Activated naive CD8-positive, alpha-beta T cell (primary cell): ENCODE data around the gene NRG2.

Experiments used
- H3K27ac Mint-ChIP-seq: one replicate; pipeline ENCODE4 v1.8.0; 2021; ENCODE audit warnings: mixed read lengths
- H3K27me3 Mint-ChIP-seq: one replicate; pipeline ENCODE4 v1.8.0; 2021; ENCODE audit warnings: mixed read lengths
- H3K36me3 Mint-ChIP-seq: one replicate; pipeline ENCODE4 v1.8.0; 2021; ENCODE audit warnings: mixed read lengths
- H3K4me1 Mint-ChIP-seq: one replicate; pipeline ENCODE4 v1.8.0; 2021; ENCODE audit warnings: low read depth, mixed read lengths
- H3K4me3 Mint-ChIP-seq: one replicate; pipeline ENCODE4 v1.8.0; 2021; ENCODE audit warnings: mild to moderate bottlenecking, mixed read lengths
- H3K9me3 Mint-ChIP-seq: one replicate; pipeline ENCODE4 v1.8.0; 2021; ENCODE audit warnings: low read depth, mixed read lengths

NRG2 gene

DNA sequence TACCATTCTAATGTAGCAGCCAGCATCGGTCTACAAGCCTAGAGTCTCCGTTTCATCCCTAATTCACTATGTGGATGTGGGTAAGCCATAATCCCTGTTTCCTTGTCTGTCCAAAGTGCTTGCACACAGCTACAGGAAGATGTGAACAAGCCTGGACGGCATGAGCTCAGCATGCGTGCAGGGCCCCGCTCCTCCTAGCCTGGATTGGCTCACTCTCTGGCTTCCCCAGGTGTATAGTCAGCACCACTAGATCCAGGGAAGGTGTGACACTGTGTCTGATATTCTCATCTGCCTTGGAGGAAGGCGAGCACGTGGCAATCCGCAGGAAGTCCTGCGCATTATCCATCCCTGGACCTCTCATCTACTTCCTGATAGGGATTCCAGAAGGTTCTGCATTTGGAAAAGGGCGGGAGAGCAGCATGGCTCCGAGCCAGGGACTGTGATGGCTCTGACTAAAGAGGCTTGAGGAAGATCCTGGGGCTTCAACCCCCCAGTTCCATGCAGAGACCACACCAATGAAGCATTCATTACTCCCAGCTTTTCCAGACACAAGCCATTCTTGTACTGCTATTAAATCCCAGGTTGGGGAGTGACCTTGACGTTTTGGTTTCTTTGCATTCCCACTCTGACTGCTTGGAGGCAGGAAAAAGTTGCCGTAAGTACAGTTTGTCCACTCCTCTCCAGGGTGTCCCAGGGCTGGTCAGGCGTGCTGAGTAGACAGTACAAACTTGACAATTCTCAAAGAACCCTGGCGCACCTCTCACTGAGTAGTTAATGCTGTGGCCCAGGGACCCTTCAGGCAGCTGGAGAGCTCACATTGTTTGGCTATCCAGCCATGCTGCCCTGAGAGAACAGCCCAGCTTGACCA is 181.8 kb downstream of the NRG2 start:
- Mint-ChIP-seq H3K4me1 (no peaks in the 10 kb centered on the region), H3K27ac (no peak overlapping the region), H3K9me3 (no peaks in the 10 kb centered on the region), H3K4me3 (no peak overlapping the region), H3K27me3 (no peaks in the 10 kb centered on the region), H3K36me3 (no peaks in the 10 kb centered on the region)

DNA sequence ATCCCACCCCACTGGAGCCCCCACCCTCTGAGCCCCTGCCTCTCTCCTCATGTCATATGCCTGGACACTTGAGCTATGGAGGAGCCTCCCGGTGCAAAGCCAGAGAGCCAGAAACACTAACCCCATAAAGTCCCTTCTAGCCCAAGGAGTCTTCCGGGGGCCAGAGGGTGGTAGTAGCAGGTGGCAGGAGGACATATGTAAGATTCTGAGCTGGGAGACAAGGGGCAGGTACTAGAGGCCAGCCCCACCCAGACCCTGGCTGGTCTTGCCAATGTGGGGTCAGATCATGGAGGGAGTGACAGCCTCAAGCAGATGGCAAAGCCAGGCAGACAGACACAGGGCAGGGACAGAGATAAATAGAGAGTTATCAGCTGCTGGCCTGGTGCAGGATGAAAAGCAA is 184.1 kb downstream of the NRG2 start:
- Mint-ChIP-seq H3K27ac (no peak overlapping the region), H3K4me3 (no peak overlapping the region), H3K9me3 (no peaks in the 10 kb centered on the region), H3K36me3 (no peaks in the 10 kb centered on the region), H3K27me3 (no peaks in the 10 kb centered on the region), H3K4me1 (no peaks in the 10 kb centered on the region)

DNA sequence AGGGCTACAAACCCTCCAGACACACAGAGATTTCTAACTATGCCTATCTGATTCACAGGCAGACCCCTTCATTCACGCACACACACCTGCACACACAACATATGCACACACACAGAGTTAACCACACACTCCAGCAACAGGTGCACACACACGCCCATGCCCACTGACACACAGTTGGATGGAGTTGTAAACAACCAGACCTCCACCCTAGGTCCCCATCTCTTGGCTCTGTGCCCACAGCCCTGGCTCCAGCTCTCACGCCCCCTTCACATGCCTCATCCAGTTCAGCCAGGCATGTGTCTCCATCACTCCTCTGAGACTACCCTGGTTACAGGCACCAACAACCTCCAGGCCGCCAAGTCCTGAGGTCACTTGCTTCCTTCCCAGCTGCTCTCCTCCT is 186.4 kb downstream of the NRG2 start:
- H3K4me3 Mint-ChIP-seq: no peak overlapping the region
- no peaks in the 10 kb centered on the region for H3K4me1 Mint-ChIP-seq
- H3K36me3 Mint-ChIP-seq: no peaks in the 10 kb centered on the region
- no peaks in the 10 kb centered on the region for H3K9me3 Mint-ChIP-seq
- no peak overlapping the region for H3K27ac Mint-ChIP-seq
- H3K27me3 Mint-ChIP-seq: no peaks in the 10 kb centered on the region

DNA sequence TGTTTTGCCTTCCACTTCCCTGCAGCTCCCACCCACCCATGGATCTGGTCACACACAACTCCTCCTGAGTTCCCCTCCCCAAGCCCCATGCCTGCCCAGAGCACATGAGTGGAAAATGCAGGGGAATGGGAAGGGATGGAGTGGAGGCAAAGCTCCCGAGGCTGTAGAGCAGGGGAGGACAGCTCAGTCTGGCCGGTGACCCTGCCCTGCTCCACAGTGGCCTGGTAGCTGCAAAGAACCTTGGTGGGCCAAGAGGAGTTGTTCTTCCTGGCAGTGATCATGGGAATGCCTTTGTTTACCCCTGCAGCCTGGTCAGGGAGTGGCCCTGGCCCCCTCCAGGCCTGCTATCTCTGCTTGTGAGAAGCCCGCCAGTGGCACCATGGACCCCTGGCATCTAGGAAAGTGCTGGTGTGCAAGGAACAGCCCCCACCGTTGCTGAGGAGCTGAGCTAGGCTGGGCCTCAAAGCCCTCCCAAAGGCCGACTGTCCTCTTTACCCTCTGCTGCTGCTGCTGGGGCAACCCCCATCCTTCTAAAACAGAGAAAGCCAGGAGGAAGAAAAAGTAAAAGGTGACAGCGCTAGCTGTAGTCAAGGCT is 187.1 kb downstream of the NRG2 start:
- Mint-ChIP-seq H3K4me1 (no peaks in the 10 kb centered on the region), H3K9me3 (no peaks in the 10 kb centered on the region), H3K27me3 (no peaks in the 10 kb centered on the region), H3K27ac (no peak overlapping the region), H3K36me3 (no peaks in the 10 kb centered on the region), H3K4me3 (no peak overlapping the region)

DNA sequence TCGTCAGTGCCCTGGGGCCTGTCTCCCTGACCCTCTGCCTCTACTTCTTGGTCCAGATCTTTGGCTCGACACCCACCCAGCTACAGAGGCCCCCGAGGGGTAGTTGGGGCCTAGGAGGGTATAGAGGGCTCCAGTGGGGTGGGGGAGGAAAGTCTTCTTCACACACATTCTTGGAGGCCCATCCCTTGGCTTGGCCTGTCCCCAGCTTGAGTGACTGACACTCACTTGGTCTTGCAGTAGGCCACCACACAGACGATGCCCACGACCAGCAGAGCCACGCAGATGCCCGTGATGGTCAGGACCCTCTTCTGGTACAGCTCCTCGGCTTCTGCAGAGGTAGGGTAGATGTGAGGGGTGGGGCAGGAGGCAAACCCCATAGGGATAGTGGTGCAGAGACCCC is 187.6 kb downstream of the NRG2 start:
- Mint-ChIP-seq H3K27ac (no peak overlapping the region), H3K4me1 (no peaks in the 10 kb centered on the region), H3K9me3 (no peaks in the 10 kb centered on the region), H3K36me3 (no peaks in the 10 kb centered on the region), H3K27me3 (no peaks in the 10 kb centered on the region), H3K4me3 (no peak overlapping the region)

DNA sequence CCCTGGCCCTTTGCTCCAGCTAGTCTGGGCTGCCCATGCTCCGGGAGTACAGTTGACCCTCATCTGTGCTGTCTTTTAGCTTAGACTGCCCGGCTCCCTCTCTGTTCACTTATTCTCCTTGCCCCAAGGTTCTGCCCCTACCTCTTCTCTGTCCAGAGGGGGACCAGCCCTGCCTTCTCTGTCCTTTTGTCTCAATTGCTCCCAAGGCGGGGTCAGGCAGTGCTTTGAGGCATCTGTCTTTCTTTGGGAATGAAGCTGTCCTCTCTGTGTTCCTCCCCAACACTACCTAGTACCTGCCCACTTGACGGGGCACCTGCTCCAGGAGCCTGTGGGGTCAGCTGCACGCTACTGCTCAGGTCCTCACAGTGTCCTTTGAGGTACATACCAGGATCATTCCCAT is 188.1 kb downstream of the NRG2 start:
- H3K4me3 Mint-ChIP-seq: no peak overlapping the region

DNA sequence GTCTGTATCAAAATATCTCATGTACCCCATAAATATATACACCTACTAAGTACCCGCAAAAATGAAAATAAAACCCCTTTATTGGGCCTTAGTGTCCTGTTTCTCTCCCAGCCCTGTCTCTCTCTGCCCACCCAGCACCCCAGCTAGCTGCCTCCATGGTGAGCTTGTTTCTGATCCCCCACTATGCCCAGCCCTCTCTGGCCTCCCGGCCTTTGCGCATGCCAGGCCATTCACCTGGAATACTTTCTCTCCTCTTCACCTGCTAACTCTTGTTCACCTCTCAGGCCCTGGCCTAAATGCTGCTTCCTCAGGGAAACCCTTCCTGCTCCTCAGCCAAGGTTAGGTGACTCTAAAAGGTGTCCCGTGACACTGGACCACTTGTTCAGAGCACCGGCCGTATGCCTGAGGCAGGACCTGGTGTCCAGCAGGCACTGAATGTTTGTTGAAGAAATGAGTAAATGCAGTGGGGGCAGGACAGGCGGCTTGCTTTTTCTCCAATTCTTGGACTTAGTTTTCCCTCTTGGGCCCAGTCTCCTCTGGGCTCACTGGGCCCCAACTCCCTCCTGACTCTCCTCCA is 189.0 kb downstream of the NRG2 start:
- H3K27ac Mint-ChIP-seq: no peak overlapping the region
- H3K27me3 Mint-ChIP-seq: no peaks in the 10 kb centered on the region
- no peak overlapping the region for H3K4me3 Mint-ChIP-seq
- no peaks in the 10 kb centered on the region for H3K9me3 Mint-ChIP-seq
- peaks cover 7% of the 10 kb centered on the region for H3K4me1 Mint-ChIP-seq
- H3K36me3 Mint-ChIP-seq: no peaks in the 10 kb centered on the region

More for the DNA sequence above, 188.1 kb downstream of the NRG2 start:
- no peaks in the 10 kb centered on the region for H3K9me3 Mint-ChIP-seq
- H3K27ac Mint-ChIP-seq: no peak overlapping the region
- H3K4me1 Mint-ChIP-seq: peaks cover under 1% of the 10 kb centered on the region
- no peaks in the 10 kb centered on the region for H3K36me3 Mint-ChIP-seq
- H3K27me3 Mint-ChIP-seq: no peaks in the 10 kb centered on the region

DNA sequence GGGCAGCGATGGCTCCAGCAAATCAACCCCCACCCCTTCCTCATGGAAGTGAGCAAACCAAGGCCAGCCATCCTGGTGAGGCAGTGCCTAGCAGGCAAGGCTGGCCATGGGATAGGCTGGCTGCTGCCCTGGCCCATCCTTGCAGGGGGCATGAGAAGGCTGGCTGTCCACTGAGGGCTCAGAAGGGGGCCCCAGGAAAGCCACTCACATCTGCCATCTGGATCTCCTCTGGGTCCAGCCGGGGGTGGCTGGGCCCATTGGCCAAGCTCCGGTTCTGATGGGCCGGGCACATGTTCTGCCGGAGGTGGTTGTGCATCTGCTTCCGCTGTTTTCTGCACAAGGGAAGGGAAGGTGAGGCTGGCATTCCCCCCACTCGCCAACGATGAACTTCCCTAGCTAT is 190.4 kb downstream of the NRG2 start:
- no peaks in the 10 kb centered on the region for H3K9me3 Mint-ChIP-seq
- H3K27me3 Mint-ChIP-seq: no peaks in the 10 kb centered on the region
- H3K27ac Mint-ChIP-seq: no peak overlapping the region
- peaks cover 10% of the 10 kb centered on the region for H3K4me1 Mint-ChIP-seq
- no peaks in the 10 kb centered on the region for H3K36me3 Mint-ChIP-seq
- H3K4me3 Mint-ChIP-seq: no peak overlapping the region

DNA sequence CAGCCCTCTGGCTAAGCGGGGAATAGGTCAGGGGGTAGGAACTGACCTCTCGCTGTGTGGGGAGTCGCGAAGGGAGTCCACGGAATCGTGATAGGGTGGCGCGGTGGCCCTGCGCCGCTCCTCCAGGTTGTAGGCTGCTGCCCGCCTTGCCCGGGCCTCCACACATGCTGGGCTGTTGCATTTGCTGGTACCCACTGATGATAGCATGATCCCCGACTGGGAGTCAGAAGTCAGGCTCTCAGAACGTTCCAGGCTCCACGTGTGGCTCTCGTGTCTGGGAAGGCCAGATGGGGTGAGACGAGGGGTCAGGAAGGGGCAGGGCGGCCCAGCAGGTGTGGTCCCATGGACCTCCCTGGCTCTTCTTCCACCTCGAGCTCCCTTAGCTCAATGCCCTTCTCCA is 191.5 kb downstream of the NRG2 start:
- no peaks in the 10 kb centered on the region for H3K27me3 Mint-ChIP-seq
- no peak overlapping the region for H3K27ac Mint-ChIP-seq
- H3K9me3 Mint-ChIP-seq: no peaks in the 10 kb centered on the region
- H3K36me3 Mint-ChIP-seq: no peaks in the 10 kb centered on the region
- no peak overlapping the region for H3K4me3 Mint-ChIP-seq
- peaks cover 14% of the 10 kb centered on the region for H3K4me1 Mint-ChIP-seq

DNA sequence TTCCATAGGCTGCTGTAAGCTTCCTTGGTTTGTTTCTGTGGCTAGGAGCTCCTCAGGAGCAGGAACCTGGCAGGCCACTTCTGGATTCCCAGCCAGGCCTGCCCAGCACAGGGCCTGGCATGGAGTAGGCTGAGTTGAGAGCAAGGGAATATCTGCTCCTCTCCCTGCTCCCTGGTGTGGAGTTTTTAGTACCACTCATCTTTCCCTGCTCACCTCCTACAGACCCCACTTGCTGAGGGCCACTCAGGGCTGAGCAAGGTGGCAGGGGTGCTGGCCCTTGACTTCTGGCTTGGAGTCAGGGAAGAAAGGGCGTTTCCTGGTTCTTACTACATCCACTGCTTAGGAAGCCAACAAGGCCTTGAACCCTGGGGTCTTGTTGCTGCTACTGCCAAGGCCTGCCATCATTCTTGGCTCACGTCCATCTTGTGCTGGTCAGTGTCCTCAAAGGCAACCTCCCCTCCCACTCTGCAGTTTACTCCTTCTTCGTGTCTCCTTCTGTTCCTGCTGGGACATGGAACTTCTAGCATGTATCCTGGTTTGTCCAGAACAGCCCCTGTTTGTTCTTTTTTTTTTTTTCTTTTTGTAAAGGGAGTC is 192.6 kb downstream of the NRG2 start:
- Mint-ChIP-seq H3K4me1 (peaks cover 14% of the 10 kb centered on the region), H3K27ac (peak overlapping the region; percentile 3), H3K27me3 (no peaks in the 10 kb centered on the region), H3K9me3 (no peaks in the 10 kb centered on the region), H3K36me3 (no peaks in the 10 kb centered on the region), H3K4me3 (no peak overlapping the region)

DNA sequence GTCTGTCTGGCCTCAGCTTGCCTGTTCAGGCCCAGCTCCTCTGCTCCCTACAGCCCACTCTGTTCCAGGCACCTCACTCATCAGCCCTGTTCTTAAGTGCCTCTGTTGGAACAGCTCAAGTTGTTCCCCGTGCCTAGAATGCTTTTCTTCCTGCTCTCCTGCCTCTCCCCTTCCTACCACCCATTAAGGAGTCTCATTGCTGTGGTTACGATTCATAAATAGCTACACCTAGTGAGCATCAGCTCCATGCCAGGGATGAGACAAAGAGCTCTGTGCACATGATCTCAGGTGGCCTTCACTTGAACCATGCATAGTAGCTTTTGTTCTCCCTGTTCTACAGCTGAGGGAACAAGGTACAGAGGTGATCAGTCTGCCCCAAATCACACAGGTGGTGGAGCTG is 193.2 kb downstream of the NRG2 start:
- H3K27me3 Mint-ChIP-seq: no peaks in the 10 kb centered on the region
- no peaks in the 10 kb centered on the region for H3K36me3 Mint-ChIP-seq
- H3K4me3 Mint-ChIP-seq: peak overlapping the region; percentile 85
- peaks cover 14% of the 10 kb centered on the region for H3K4me1 Mint-ChIP-seq
- peak overlapping the region; percentile 47 for H3K27ac Mint-ChIP-seq
- H3K9me3 Mint-ChIP-seq: no peaks in the 10 kb centered on the region

DNA sequence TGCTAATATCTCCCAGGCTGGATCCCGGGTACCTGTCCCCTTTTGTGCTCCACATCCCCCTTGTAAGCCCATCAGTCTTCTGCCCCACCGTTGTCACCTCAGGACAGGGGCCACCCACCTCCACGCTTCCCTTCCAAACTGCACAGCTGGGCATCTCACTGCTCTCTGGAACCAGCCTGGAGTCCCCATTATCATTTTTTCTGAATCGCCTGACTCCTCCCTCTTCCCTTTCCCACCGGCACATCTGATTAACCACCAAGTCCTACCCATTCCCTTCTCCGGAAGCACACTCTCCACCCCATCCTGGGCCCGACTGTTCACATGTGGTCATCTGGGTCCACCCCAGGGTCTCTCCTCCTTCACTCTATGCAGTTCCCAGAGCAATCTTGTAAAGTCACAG is 193.6 kb downstream of the NRG2 start:
- Mint-ChIP-seq H3K4me1 (peaks cover 16% of the 10 kb centered on the region), H3K9me3 (no peaks in the 10 kb centered on the region), H3K4me3 (peak overlapping the region; percentile 85), H3K27ac (peak overlapping the region; percentile 47), H3K27me3 (peaks cover 2% of the 10 kb centered on the region), H3K36me3 (no peaks in the 10 kb centered on the region)

DNA sequence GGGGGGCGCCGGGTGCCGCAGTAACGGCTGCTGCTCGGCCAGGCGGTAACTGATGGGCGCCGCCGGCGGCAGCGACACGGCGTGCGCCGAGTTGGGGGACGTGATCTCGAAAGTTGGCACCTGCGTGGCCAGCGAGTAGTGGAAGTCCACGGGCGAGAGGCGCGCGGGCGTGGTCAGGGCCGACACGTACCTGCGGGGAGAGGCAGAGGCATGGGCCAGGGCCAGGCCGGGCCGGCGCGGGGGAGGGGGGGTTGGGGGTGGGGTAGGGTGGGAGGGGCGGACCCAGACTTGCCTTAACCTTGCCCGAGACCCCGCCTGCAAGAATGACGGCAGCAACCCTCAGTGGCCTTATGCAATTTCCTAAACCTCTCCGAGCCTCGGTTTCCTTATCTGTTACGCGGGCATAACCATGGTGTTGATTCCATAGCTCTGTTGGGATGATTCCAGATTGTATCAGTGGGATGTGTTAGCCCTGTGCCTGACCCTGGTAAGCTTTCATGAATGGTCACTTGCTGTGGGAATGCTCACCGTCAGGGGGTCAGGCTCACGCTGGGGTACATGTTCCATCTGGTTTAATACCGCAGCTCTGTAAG is 194.5 kb downstream of the NRG2 start:
- Mint-ChIP-seq H3K27ac (peak overlapping the region; percentile 58), H3K9me3 (no peaks in the 10 kb centered on the region), H3K4me1 (peaks cover 17% of the 10 kb centered on the region), H3K36me3 (no peaks in the 10 kb centered on the region), H3K4me3 (peak overlapping the region; percentile 85), H3K27me3 (peaks cover 3% of the 10 kb centered on the region)

DNA sequence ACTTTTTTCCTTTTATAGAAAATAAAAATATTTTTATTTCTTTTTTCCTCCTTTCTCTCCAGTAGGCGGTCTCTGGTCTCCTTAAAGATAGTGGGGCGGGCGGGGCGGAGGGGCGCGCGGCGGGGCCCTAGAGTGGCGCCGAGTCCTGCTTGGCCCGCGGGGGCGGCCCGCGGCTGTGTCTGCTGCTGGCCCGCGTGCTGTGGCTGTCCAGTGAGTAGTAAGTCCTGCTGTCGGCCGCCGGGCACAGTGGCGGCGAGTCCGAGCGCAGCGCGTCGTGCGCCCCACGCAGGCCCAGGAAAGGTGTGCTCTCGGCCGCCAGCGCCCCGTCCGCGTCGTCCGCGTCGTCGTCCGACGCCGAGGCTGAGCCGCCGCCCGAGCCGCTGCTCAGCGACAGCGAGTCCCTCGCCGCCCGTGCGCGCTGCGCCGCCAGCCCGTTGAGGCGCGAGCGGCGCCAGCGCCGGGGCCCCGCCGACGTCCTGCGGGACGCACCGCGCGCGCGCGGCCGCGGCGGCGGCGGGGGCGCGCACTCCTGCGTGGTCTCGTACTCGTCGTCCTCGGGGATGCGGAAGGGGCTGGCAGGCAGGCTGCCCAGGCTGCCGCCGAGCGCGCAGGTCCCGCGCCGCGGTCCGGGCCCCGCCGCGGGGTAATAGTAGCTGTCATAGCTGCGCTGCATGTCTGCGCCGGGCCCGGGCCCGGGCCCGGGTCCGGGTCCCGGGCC is 195.2 kb downstream of the NRG2 start:
- H3K27me3 Mint-ChIP-seq: peaks cover 3% of the 10 kb centered on the region
- no peak overlapping the region for H3K27ac Mint-ChIP-seq
- H3K36me3 Mint-ChIP-seq: no peaks in the 10 kb centered on the region
- peaks cover 17% of the 10 kb centered on the region for H3K4me1 Mint-ChIP-seq
- H3K9me3 Mint-ChIP-seq: no peaks in the 10 kb centered on the region
- peak overlapping the region; percentile 7 for H3K4me3 Mint-ChIP-seq
